Skeletal muscle tissue (tissue), 4 donors: Measurements from ENCODE around the gene STIM1. TPM values are rescaled to one million over a fixed set of nuclear protein-coding genes. Genes with fewer than 3 reads are reported as not detected.
"Not testable (repeated sequence)": the region's sequence is repeated elsewhere in the genome, so short reads cannot be mapped to it uniquely, and the experiment has no call there.

Source experiments
- H3K27ac ChIP-seq: one replicate; pipeline ENCODE4 v1.7.0; 2013; ENCODE audit warnings: mild to moderate bottlenecking, low read depth, low read length, inconsistent platforms
- H3K27me3 ChIP-seq, 3 donors: one replicate each; pipeline ENCODE4 v1.7.0; 2013; ENCODE audit warnings: low read length in 3 of 3; ENCODE audit not compliant: control insufficient read depth in 3 of 3, insufficient read depth in 3 of 3
- H3K36me3 ChIP-seq, 3 donors: one replicate each; pipeline ENCODE4 v1.7.0; 2013; ENCODE audit warnings: low read length in 3 of 3; ENCODE audit not compliant: control insufficient read depth in 3 of 3, insufficient read depth in 3 of 3
- H3K4me1 ChIP-seq, 3 donors: one replicate each; pipeline ENCODE4 v1.7.0; 2013; ENCODE audit warnings: low read length in 3 of 3, mild to moderate bottlenecking in 3 of 3; ENCODE audit not compliant: control insufficient read depth in 3 of 3, insufficient read depth in 3 of 3
- H3K4me3 ChIP-seq, 3 donors: one replicate each; pipeline ENCODE4 v1.7.0; 2013; ENCODE audit warnings: low read length in 3 of 3
- H3K9ac ChIP-seq, 3 donors: one replicate each; pipeline ENCODE4 v1.7.0; 2013; ENCODE audit warnings: low read length in 3 of 3, mild to moderate bottlenecking in 3 of 3, moderate library complexity in 2 of 3, low read depth in 1 of 3
- H3K9me3 ChIP-seq, 3 donors: one replicate each; pipeline ENCODE4 v1.7.0; 2013; ENCODE audit warnings: low read length in 3 of 3; ENCODE audit not compliant: control insufficient read depth in 3 of 3
- total RNA-seq: library from RNA; depleted of rRNA; stranded (reverse); fragments of >200 nt; gene quantifications from one replicate; pipeline ENCODE4 v1.2.3, GENCODE V29; 2014
- donor health status: Osteomylitis.

STIM1 gene
- total RNA-seq, 1 donor from 2014 or later: 54.8 TPM

GRCh38 chr11:3853899-3854659 lies 1.4 kb upstream of the STIM1 start:
- H3K4me3 ChIP-seq: peak overlapping the region; percentile 49 to 89 (median 55)
- peaks cover 35 to 50% (median 38%) of the 10 kb centered on the region in 3 donors for H3K4me1 ChIP-seq
- H3K9ac ChIP-seq: peak overlapping the region; percentile 80 to 98 (median 96)

GRCh38 chr11:3854660-3854976 lies 846 bp upstream of the STIM1 start:
- H3K4me1 ChIP-seq: peaks cover 41 to 53% (median 43%) of the 10 kb centered on the region in 3 donors

More at GRCh38 chr11:3853899-3854659, 1.4 kb upstream of the STIM1 start:
- Histone ChIP-seq H3K27ac (peak overlapping the region; percentile 93), H3K36me3 (no peaks in the 10 kb centered on the region), H3K27me3 (no peaks in the 10 kb centered on the region), H3K9me3 (no peaks in the 10 kb centered on the region)

GRCh38 chr11:3855808-3856491 lies 486 bp downstream of the STIM1 start:
- peak overlapping the region; percentile 87 to 93 (median 90) for H3K4me3 ChIP-seq
- H3K36me3 ChIP-seq: no peaks in the 10 kb centered on the region
- peaks cover 52 to 63% (median 56%) of the 10 kb centered on the region in 3 donors for H3K4me1 ChIP-seq
- peak overlapping the region; percentile 94 to 97 (median 96) for H3K9ac ChIP-seq
- no peaks in the 10 kb centered on the region for H3K27me3 ChIP-seq
- H3K9me3 ChIP-seq: no peaks in the 10 kb centered on the region
- H3K27ac ChIP-seq: peak overlapping the region; percentile 93

More at GRCh38 chr11:3854660-3854976, 846 bp upstream of the STIM1 start:
- no peaks in the 10 kb centered on the region for H3K27me3 ChIP-seq
- H3K9ac ChIP-seq: peak overlapping the region; percentile 80 to 98 (median 96)
- H3K9me3 ChIP-seq: no peaks in the 10 kb centered on the region
- peak overlapping the region; percentile 93 for H3K27ac ChIP-seq
- peak overlapping the region; percentile 49 to 89 (median 55) for H3K4me3 ChIP-seq
- H3K36me3 ChIP-seq: no peaks in the 10 kb centered on the region

- Histone ChIP-seq H3K27me3 (no peaks in the 10 kb centered on the region), H3K27ac (peak overlapping the region; percentile 93), H3K4me3 (peak overlapping the region; percentile 87 to 93 (median 90)), H3K9ac (peak overlapping the region; percentile 94 to 97 (median 96)), H3K4me1 (peaks cover 60 to 72% (median 63%) of the 10 kb centered on the region in 3 donors), H3K36me3 (no peaks in the 10 kb centered on the region), H3K9me3 (no peaks in the 10 kb centered on the region)
These were observed 1.5 kb downstream of the STIM1 start for GRCh38 chr11:3856856-3857553.

- Histone ChIP-seq H3K4me1 (peaks cover 65 to 71% (median 66%) of the 10 kb centered on the region in 3 donors), H3K27me3 (no peaks in the 10 kb centered on the region), H3K9me3 (no peaks in the 10 kb centered on the region), H3K9ac (peak overlapping the region; percentile 66 to 96 (median 94)), H3K36me3 (no peaks in the 10 kb centered on the region), H3K27ac (peak overlapping the region; percentile 93), H3K4me3 (peak overlapping the region; percentile 87 to 93 (median 90))
These were observed 2.2 kb downstream of the STIM1 start for GRCh38 chr11:3857628-3858027.

GRCh38 chr11:3859373-3859881 lies 4.0 kb downstream of the STIM1 start:
- Histone ChIP-seq H3K27me3 (no peaks in the 10 kb centered on the region), H3K9me3 (no peaks in the 10 kb centered on the region), H3K4me3 (peak overlapping the region; percentile 56 to 93 (median 90)), H3K27ac (peak overlapping the region; percentile 93), H3K36me3 (no peaks in the 10 kb centered on the region), H3K9ac (peak overlapping the region; percentile 59 to 74 (median 65)), H3K4me1 (peaks cover 61 to 70% (median 61%) of the 10 kb centered on the region in 3 donors)

GRCh38 chr11:3860375-3860774 lies 4.9 kb downstream of the STIM1 start:
- Histone ChIP-seq H3K9me3 (no peaks in the 10 kb centered on the region), H3K36me3 (no peaks in the 10 kb centered on the region), H3K4me1 (peaks cover 65 to 75% (median 66%) of the 10 kb centered on the region in 3 donors), H3K27me3 (no peaks in the 10 kb centered on the region), H3K4me3 (peak overlapping the region in 1 of 3 donors; percentile 26), H3K9ac (peak overlapping the region; percentile 10 to 51 (median 26)), H3K27ac (peak overlapping the region; percentile 93)

GRCh38 chr11:3860898-3861393 lies 5.5 kb downstream of the STIM1 start:
- peak overlapping the region in 2 of 3 donors; percentile 26 to 45 for H3K4me3 ChIP-seq
- H3K9ac ChIP-seq: peak overlapping the region in 1 of 3 donors; percentile 10
- H3K4me1 ChIP-seq: peaks cover 71 to 81% (median 72%) of the 10 kb centered on the region in 3 donors
- H3K27ac ChIP-seq: peak overlapping the region; percentile 93
- not testable (repeated sequence) for H3K27me3 ChIP-seq, H3K36me3 ChIP-seq, H3K9me3 ChIP-seq

GRCh38 chr11:3861683-3862082 lies 6.2 kb downstream of the STIM1 start:
- no peaks in the 10 kb centered on the region for H3K27me3 ChIP-seq
- H3K4me1 ChIP-seq: peaks cover 74 to 81% (median 76%) of the 10 kb centered on the region in 3 donors
- no peak overlapping the region for H3K4me3 ChIP-seq
- H3K36me3 ChIP-seq: no peaks in the 10 kb centered on the region
- no peaks in the 10 kb centered on the region for H3K9me3 ChIP-seq
- H3K27ac ChIP-seq: peak overlapping the region; percentile 9
- peak overlapping the region in 1 of 3 donors; percentile 36 for H3K9ac ChIP-seq
